ENCODE results near the gene PNPLA1. TPM values are rescaled to one million over a fixed set of nuclear protein-coding genes. Genes with fewer than 3 reads are reported as not detected.
A peak's percentile ranks its signal among the peaks of the same experiment; 100 is the strongest.

The PNPLA1 gene
- total RNA-seq, 1 donor from 2014 or later, result 0.26 TPM

DNA sequence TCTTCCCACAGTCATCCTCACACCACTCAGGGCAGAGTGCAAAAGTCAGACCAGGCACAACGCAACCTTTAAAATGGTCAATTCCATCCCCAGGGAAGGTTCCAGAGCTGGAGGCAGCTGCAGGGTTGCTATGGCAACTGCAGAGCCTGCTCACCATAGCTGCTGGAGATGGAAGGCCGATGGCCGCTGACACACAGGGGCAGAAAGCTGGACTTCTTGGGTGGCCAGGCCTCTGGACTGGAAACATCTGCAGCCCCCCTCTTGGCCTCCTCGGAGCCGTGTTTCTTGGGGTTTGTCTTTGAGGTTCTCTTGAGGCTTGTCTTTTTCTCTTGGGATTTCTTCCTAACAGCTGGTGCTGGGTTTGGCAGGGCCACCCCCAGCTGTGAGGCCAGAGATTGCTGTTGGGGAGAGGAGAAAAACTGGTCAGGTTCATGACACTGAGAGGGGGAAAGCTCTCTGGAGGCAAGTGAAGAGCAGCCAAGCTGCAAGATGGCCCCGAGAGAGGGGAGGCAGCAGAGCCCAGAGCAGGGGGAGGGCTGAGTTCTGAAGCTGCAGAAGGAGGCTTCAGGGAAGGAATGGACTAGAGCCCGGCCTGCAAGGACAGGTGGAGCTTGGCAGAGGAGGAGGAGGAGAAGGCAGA is 56.6 kb downstream of the PNPLA1 start:
- Histone ChIP-seq H3K4me3 (ENCODE audit: low read depth, low read length) (no peak overlapping the region), H3K27me3 (ENCODE audit: control insufficient read depth, insufficient read depth, low read length) (peaks cover 11% of the 10 kb centered on the region), H3K36me3 (ENCODE audit: control insufficient read depth, insufficient read depth, low read length) (no peaks in the 10 kb centered on the region)
- TF ChIP-seq, protein P1, sequence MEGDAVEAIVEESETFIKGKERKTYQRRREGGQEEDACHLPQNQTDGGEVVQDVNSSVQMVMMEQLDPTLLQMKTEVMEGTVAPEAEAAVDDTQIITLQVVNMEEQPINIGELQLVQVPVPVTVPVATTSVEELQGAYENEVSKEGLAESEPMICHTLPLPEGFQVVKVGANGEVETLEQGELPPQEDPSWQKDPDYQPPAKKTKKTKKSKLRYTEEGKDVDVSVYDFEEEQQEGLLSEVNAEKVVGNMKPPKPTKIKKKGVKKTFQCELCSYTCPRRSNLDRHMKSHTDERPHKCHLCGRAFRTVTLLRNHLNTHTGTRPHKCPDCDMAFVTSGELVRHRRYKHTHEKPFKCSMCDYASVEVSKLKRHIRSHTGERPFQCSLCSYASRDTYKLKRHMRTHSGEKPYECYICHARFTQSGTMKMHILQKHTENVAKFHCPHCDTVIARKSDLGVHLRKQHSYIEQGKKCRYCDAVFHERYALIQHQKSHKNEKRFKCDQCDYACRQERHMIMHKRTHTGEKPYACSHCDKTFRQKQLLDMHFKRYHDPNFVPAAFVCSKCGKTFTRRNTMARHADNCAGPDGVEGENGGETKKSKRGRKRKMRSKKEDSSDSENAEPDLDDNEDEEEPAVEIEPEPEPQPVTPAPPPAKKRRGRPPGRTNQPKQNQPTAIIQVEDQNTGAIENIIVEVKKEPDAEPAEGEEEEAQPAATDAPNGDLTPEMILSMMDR (IDR thresholded peaks at IDR 0.05; ENCODE audit: insufficient read depth, low read length, severe bottlenecking), result no peak
- FAIRE-seq, result no peak
- no peak for DNase-seq (ENCODE audit: low read depth)

DNA sequence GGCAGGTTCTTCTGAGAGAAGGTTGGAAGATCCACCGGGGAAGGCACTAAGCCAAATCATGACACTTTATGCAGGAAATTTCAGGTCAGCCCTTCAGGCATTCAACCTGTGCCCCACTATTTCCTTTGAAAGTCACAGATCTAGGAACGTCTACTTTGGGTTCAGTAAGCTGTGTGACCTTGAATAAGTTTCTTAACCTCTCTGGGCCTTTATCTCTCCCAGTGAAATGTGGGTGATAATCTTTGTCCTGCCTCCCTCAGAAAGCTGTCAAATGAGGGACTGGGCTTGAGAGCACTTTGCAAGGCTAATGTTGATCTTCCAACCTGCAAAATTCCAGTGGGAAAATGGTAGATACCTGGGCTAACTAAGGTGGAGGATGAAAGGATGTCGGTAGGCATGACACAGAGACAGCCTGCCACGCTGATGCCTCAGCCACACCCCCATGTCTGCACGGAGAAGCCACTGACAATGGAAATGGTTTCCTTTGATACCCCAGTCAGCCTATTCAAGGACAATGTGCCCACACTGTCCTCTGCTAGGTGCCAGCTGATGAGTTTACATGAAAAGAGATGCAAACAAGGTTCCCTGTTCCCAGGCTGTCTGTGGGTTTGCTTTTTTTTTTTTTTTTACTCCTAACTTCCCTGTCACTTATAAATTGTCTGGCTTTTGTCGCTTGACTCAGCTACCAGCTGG is 57.5 kb downstream of the PNPLA1 start:
- no peak for DNase-seq (ENCODE audit: low read depth)
- TF ChIP-seq, protein P1 (IDR thresholded peaks at IDR 0.05; ENCODE audit: insufficient read depth, low read length, severe bottlenecking), result no peak
- Histone ChIP-seq H3K36me3 (ENCODE audit: control insufficient read depth, insufficient read depth, low read length) (no peaks in the 10 kb centered on the region), H3K4me3 (ENCODE audit: low read depth, low read length) (no peak overlapping the region), H3K27me3 (ENCODE audit: control insufficient read depth, insufficient read depth, low read length) (peaks cover 11% of the 10 kb centered on the region)
- peak; percentile 7 for FAIRE-seq

DNA sequence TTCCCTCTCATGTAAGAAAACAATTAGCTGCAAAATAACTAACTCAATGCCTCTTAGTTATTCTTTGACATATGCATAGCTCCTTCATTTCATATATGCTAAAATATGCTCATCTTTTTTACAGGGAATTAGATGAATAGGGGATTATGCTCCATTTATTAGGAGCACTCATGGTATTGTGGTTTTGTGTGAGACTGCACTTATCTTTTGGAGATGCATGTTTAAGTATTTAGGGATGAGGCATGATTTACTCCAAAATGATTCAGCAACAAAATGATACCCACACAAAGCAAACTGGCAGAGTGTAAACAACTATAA is 58.0 kb downstream of the PNPLA1 start:
- DNase-seq (ENCODE audit: low read depth) (no peak), FAIRE-seq (no peak)
- H3K4me3 ChIP-seq (ENCODE audit: low read depth, low read length), result no peak overlapping the region
- TF ChIP-seq, protein P1 (IDR thresholded peaks at IDR 0.05; ENCODE audit: insufficient read depth, low read length, severe bottlenecking), result no peak
- H3K36me3 ChIP-seq (ENCODE audit: control insufficient read depth, insufficient read depth, low read length), result no peaks in the 10 kb centered on the region
- H3K27me3 ChIP-seq (ENCODE audit: control insufficient read depth, insufficient read depth, low read length), result peaks cover 11% of the 10 kb centered on the region

DNA sequence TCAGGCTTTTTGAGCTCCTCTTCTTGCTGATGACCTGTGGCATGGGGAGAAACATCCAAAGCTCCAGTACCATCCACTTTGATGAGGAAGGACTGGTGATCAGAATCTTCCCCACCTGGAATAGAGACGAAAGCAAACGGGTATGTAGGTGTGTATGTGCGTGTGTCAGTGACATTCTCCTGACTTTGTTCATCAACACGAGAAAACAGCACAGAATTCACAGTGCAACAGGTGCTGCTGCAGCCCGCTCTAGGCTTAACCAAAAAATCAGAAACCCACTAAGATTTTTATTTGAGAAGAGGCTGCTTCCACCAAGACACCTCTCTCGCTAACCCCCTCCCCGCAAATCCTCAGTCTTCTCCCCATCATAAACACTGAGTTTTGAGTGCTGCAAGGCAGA is 58.7 kb downstream of the PNPLA1 start:
- TF ChIP-seq, protein P1 (IDR thresholded peaks at IDR 0.05; ENCODE audit: insufficient read depth, low read length, severe bottlenecking), result no peak
- H3K27me3 ChIP-seq (ENCODE audit: control insufficient read depth, insufficient read depth, low read length), result peaks cover 11% of the 10 kb centered on the region
- no peak overlapping the region for H3K4me3 ChIP-seq (ENCODE audit: low read depth, low read length)
- no peaks in the 10 kb centered on the region for H3K36me3 ChIP-seq (ENCODE audit: control insufficient read depth, insufficient read depth, low read length)
- DNase-seq (ENCODE audit: low read depth), result no peak
- no peak for FAIRE-seq

GRCh38 chr6:36329798-36330291 is 60.0 kb downstream of the PNPLA1 start:
- DNase-seq (ENCODE audit: low read depth) (no peak), FAIRE-seq (no peak)
- H3K36me3 ChIP-seq (ENCODE audit: control insufficient read depth, insufficient read depth, low read length), result no peaks in the 10 kb centered on the region
- no peak overlapping the region for H3K4me3 ChIP-seq (ENCODE audit: low read depth, low read length)
- TF ChIP-seq, protein P1 (IDR thresholded peaks at IDR 0.05; ENCODE audit: insufficient read depth, low read length, severe bottlenecking), result no peak
- peaks cover 16% of the 10 kb centered on the region for H3K27me3 ChIP-seq (ENCODE audit: control insufficient read depth, insufficient read depth, low read length)
